ENCODE data around the gene ARAP1.

DNA sequence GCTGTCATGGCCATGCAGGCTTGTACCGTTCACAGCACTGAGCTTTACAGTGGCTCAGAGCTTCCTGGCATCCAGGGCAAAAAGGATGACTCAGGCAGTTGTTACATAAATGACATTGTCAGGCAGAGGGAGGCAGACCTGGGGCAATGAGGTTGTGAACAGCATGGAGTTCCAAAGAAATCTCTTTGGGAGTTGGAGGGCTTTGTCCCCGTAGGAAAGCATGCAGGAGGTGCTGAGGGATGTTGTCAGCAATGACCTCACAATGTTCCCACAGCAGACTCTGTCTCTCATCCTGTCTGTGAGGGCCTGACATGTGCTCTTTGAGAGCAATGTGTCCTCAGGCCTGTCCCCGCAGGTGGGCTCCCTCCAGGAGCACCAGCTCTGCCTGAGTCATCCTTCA, 52.1 kb downstream of the ARAP1 start:
- TF ChIP-seq, protein P1, sequence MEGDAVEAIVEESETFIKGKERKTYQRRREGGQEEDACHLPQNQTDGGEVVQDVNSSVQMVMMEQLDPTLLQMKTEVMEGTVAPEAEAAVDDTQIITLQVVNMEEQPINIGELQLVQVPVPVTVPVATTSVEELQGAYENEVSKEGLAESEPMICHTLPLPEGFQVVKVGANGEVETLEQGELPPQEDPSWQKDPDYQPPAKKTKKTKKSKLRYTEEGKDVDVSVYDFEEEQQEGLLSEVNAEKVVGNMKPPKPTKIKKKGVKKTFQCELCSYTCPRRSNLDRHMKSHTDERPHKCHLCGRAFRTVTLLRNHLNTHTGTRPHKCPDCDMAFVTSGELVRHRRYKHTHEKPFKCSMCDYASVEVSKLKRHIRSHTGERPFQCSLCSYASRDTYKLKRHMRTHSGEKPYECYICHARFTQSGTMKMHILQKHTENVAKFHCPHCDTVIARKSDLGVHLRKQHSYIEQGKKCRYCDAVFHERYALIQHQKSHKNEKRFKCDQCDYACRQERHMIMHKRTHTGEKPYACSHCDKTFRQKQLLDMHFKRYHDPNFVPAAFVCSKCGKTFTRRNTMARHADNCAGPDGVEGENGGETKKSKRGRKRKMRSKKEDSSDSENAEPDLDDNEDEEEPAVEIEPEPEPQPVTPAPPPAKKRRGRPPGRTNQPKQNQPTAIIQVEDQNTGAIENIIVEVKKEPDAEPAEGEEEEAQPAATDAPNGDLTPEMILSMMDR (IDR thresholded peaks at IDR 0.05 in 8 of 11, conservative IDR thresholded peaks at IDR 0.05 in 3 of 11), result no peak
- no peak for TF ChIP-seq POLR2A (IDR thresholded peaks at IDR 0.05)
- peak in 1 of 3 donors; percentile 19 for TF ChIP-seq POLR2AphosphoS5 (IDR thresholded peaks at IDR 0.05)

Data from spleen (tissue), 7 donors.